SH-SY5Y (cell line): ENCODE data around the gene SGTA.

Source experiments
- GATA2 ChIP-seq: IDR thresholded peaks from 2 replicates; pipeline ENCODE4 v1.6.1; 2011; ENCODE audit warnings: mild to moderate bottlenecking, low read depth, low read length
- GATA3 ChIP-seq: IDR thresholded peaks from 2 replicates; pipeline ENCODE4 v1.6.1; 2011; ENCODE audit warnings: low read depth, mild to moderate bottlenecking, low read length, moderate library complexity

SGTA gene

GRCh38 chr19:2804156-2805004 is 21.3 kb upstream of the SGTA start:
- TF ChIP-seq GATA3 (no peak), GATA2 (no peak)

- TF ChIP-seq GATA2 (no peak), GATA3 (no peak)
These were observed 20.5 kb upstream of the SGTA start for GRCh38 chr19:2803486-2804155.

- TF ChIP-seq GATA2 (no peak), GATA3 (no peak)
These were observed 19.8 kb upstream of the SGTA start for GRCh38 chr19:2802826-2803225.

DNA sequence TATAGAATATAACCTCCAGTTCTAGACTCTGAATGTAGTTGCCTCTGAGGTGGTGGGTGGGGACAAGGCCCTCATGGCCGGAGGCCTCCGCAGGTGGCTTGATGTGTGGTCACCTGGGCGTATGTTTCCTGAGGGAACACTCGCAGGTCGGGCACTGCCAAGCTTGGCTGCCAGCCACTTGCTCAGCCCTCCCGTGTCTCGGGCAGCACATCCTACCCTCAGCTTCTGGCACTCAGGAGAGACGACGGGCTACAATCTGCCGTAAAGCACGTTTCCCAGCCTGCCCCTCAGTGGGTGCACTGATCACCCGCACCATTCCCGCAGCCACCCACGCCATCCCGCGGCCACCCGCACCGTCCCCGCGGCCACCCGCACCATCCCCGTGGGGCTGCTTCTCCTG is 17.4 kb upstream of the SGTA start:
- TF ChIP-seq GATA3, result no peak
- TF ChIP-seq GATA2, result no peak

DNA sequence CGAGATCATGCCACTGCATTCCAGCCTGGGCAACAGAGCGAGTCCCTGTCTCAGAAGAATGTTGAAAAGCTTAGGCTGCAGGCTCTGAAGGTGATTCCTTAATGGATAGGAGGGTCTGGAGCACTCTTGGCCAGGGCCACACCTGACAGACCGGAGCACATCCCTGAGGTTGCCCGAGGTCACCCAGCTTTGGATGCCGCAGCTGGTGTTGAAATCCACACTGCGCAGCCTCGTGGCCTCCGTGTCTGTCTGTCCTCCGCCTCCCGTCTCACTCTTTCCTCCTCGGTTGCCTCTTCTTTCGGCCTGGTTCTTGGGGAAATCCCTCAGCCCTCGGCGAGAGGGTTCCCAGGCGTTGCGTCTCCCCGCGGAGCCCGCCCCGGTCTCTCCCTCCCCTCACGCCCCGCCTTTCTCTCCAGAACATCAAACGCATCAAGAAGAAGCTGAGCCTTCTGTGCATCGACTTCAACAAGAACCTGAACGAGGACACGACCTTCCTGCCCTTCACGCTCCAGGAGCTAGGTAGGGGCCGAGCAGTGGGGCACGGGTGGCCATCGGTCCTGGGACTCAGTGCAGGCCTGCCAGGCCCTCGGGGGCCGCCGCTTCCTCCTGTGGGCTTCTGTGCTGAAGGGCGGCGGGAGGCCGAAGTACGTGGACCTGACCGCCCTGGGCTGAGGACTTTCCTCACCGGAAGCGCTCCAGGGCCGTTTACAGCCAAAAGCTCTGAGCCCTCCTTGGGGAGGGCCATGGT is 16.4 kb upstream of the SGTA start:
- no peak for TF ChIP-seq GATA2
- TF ChIP-seq GATA3, result no peak

GRCh38 chr19:2798733-2799132 is 15.7 kb upstream of the SGTA start:
- TF ChIP-seq GATA2 (no peak), GATA3 (no peak)

- TF ChIP-seq GATA3 (no peak), GATA2 (no peak)
These were observed 15.1 kb upstream of the SGTA start for GRCh38 chr19:2798158-2798685.

GRCh38 chr19:2797280-2797679 is 14.2 kb upstream of the SGTA start:
- TF ChIP-seq GATA2, result no peak
- no peak for TF ChIP-seq GATA3

GRCh38 chr19:2796659-2797266 is 13.7 kb upstream of the SGTA start:
- no peak for TF ChIP-seq GATA3
- no peak for TF ChIP-seq GATA2

- TF ChIP-seq GATA2, result no peak
These were observed 13.0 kb upstream of the SGTA start for GRCh38 chr19:2795827-2796658.

GRCh38 chr19:2793577-2793976 is 10.5 kb upstream of the SGTA start:
- TF ChIP-seq GATA2 (no peak), GATA3 (no peak)

DNA sequence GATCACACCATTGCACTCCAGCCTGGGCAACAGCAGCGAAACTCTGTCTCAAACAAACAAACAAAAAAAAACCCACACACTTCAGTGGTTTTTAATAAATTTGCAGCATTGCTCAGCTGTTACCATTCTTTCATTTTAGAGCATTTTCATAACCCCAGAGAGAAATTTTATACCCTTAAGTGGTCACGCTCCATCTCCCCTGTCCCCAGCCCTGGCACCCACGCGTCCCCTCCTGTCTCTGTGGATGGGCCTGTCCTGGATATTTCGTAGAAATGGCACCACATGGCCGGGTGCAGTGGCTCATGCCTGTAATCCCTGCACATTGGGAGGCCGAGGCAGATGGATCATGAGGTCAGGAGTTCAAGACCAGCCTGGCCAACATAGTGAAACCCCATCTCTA is 10.1 kb upstream of the SGTA start:
- TF ChIP-seq GATA2 (no peak), GATA3 (no peak)

- TF ChIP-seq GATA3 (no peak), GATA2 (no peak)
These were observed 8.8 kb upstream of the SGTA start for GRCh38 chr19:2791876-2792275.
